GM12873 (cell line): Measurements from ENCODE around the gene CD276.

Experiments used
- TF ChIP-seq, protein P1 (sequence below): IDR thresholded peaks from 2 replicates; pipeline ENCODE4 v1.5.1; 2012; ENCODE audit warnings: low read depth, mild to moderate bottlenecking, moderate library complexity, low read length, control low read depth; ENCODE audit not compliant: insufficient read depth; ENCODE audit errors: missing control alignments

The CD276 gene

DNA sequence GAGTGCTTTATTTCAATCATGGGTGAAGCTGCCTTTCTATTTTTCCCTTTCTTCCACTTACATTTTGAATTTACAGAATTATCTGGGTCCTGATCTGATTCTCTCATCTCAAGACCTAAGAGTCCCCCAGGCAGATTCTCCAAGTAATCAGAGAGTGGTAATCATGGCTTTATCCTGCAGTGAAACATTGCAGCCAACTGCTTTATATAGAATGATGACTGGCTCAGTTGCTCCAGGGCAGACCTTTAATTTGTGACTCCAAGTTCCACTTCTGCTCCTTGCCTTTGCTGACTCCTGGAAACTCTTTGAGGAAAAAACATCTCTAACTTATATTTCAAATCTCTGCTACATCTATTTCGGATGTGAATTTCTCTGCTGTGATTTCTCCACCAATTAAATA lies 25.5 kb upstream of the CD276 start:
- TF ChIP-seq, protein P1, sequence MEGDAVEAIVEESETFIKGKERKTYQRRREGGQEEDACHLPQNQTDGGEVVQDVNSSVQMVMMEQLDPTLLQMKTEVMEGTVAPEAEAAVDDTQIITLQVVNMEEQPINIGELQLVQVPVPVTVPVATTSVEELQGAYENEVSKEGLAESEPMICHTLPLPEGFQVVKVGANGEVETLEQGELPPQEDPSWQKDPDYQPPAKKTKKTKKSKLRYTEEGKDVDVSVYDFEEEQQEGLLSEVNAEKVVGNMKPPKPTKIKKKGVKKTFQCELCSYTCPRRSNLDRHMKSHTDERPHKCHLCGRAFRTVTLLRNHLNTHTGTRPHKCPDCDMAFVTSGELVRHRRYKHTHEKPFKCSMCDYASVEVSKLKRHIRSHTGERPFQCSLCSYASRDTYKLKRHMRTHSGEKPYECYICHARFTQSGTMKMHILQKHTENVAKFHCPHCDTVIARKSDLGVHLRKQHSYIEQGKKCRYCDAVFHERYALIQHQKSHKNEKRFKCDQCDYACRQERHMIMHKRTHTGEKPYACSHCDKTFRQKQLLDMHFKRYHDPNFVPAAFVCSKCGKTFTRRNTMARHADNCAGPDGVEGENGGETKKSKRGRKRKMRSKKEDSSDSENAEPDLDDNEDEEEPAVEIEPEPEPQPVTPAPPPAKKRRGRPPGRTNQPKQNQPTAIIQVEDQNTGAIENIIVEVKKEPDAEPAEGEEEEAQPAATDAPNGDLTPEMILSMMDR = no peak

DNA sequence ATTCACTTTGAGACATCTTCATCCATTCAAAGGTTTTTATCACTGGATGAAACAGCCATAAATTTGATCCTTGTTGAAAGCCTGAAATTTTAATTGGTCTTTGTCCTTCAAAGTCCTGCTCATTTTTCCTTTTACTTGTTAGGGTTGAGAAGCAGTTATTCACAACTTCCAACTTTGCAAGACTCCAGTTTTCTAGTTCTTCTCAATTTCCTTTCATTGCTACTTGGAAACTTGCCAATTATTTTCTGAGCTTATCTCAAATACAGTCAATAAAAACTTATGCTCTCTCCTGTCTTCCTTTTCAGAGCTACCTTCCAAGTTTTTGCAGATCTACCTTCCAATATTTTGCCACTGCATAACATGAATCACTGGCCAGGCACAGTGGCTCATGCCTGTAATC lies 23.7 kb upstream of the CD276 start:
- TF ChIP-seq, protein P1 = no peak

DNA sequence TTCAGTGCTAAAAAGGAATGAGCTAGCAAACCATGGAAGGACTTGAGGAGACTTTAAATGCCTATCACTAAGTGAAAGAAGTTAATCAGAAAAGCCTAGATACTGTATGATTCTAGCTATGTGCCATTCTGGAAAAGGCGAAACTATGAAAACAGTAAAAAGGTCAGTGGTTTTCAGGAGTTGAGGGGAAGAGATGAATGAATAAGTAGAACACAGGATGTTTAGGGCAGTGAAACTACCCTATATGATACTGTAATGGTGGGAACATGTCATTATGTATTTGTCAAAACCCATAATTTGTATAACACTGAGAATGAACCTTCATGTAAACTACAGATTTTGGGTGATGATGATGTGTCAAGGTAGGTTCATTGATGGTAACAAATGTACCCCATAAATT lies 9.6 kb upstream of the CD276 start:
- TF ChIP-seq, protein P1 = no peak

DNA sequence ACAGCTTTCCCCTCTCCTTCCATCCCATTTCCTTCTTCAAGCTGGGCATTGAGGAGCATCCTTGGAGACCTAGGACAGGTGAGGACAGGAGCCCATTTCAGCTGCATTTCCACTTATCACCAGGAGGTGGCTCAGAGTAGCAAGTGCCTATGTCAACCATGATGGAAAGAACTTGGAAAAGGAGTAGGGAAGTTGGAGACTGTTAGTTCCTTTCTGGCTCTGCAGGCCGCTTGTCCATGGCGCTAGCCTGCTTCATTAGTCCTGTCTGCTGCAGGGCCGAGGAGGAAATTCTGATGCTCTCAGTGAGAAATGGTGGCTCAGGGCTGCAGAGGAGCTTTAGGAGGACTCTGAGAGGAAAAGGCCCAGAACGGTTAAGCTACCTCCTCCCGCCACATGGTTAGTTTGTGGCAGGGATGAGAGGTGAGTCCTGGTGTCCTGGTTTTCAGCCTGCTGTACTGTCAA lies 7.0 kb upstream of the CD276 start:
- TF ChIP-seq, protein P1 = peak; percentile 87

DNA sequence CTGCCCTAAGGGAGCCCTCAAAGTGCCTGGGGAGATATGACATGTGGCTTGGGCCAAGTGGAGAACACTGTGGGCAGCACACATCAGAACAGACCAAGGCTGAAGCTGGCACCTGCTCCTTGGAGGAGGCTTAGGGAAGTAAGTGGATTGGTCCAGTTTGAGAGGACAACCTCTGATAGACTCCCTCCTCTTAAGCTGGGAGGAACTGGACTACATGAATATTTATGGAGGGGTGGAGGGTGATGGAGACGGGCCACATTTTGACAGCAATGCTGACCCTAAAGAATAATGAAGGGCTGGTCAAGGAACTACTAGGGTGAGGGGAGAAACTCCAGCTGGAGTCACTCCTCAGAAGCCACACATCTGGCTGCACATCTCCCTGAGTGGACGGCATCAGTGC lies 6.5 kb upstream of the CD276 start:
- TF ChIP-seq, protein P1 = no peak

DNA sequence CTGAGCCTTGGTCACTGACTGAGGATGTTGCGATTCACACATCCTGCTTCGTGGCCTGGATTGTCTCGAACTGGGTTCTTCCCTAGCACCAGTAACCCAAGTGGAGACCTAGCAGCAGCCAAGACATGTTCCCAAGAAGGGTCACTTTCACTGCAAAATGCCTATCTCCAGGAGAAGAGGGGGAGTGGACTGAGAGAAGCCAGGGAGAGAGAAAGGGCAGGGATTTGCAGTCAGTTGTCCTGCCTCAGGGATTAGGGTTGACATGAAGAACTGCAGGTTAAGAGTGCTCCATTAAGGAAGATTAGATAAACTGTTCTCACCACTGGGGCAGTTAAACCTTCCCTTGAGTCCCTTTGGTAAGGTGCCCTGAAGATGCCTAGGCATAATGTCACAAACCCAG lies 5.7 kb upstream of the CD276 start:
- TF ChIP-seq, protein P1 = no peak

DNA sequence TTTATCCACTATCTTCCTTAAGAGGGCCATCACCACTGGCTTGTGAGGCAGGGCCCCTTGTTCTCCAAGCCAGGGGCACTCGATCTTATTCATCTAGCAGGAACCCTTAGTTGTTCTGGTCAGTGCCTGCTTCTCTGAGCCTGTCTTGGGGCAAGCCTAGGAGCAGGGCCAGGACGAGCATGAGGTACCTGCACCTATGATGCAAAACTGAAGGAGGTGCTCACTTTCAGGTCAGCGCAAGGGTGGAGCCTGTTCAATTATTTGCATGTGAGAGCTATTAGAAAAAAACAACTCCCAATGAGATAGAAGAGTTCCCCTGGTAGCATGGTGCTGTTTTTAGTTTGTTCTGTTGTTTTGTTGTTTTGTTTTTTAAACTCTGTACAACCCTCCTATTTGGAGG lies 5.0 kb upstream of the CD276 start:
- TF ChIP-seq, protein P1 = no peak
